Measurements from ENCODE around the gene PHB1.

DNA sequence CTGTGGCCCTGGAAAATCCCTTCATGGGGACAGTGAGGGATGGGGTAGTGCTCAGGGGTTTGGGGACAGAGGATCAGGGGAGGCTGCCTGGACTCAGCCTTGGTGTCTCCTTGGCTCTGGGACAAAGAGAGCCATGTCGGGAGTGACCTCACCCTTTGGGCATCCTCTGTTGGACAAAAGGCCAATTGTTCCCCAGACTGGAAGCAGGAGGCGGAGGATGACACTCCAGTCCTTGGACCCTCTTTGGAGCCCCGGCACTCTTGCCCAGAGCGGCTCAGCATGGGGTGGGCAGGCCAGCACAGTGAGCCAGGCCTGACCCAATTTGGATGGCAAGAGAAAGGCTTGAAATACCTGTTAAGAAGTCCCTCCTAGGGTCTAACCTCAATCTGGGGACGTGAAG, 39.4 kb upstream of the PHB1 start:
- TF ChIP-seq TAF1 (IDR thresholded peaks at IDR 0.05; ENCODE audit: low read depth, low read length) (no peak), EGR1 (IDR thresholded peaks at IDR 0.05; ENCODE audit: borderline replicate concordance, low read depth, low read length) (no peak), TEAD4 (IDR thresholded peaks at IDR 0.05; ENCODE audit: low read depth, low read length) (no peak), CHD7 (IDR thresholded peaks at IDR 0.05; ENCODE audit: insufficient replicate concordance, low read length) (no peak), POLR2A (IDR thresholded peaks at IDR 0.05; ENCODE audit: control extremely low read depth in 1 of 2, low read depth in 2 of 2, low read length in 2 of 2) (no peak), RBBP5 (IDR thresholded peaks at IDR 0.05; ENCODE audit: borderline replicate concordance, low read depth, low read length) (no peak), CREB1 (IDR thresholded peaks at IDR 0.05) (no peak), CEBPB (IDR thresholded peaks at IDR 0.05; ENCODE audit: low read depth, low read length) (no peak), SP1 (IDR thresholded peaks at IDR 0.05; ENCODE audit: low read depth, low read length) (no peak)
- TF ChIP-seq, protein P1, sequence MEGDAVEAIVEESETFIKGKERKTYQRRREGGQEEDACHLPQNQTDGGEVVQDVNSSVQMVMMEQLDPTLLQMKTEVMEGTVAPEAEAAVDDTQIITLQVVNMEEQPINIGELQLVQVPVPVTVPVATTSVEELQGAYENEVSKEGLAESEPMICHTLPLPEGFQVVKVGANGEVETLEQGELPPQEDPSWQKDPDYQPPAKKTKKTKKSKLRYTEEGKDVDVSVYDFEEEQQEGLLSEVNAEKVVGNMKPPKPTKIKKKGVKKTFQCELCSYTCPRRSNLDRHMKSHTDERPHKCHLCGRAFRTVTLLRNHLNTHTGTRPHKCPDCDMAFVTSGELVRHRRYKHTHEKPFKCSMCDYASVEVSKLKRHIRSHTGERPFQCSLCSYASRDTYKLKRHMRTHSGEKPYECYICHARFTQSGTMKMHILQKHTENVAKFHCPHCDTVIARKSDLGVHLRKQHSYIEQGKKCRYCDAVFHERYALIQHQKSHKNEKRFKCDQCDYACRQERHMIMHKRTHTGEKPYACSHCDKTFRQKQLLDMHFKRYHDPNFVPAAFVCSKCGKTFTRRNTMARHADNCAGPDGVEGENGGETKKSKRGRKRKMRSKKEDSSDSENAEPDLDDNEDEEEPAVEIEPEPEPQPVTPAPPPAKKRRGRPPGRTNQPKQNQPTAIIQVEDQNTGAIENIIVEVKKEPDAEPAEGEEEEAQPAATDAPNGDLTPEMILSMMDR (IDR thresholded peaks at IDR 0.05; ENCODE audit: control extremely low read depth in 1 of 3, insufficient read depth in 1 of 3, low read depth in 1 of 3, low read length in 3 of 3), result no peak
